ENCODE measurements around the gene MBD5. TPM values are rescaled to one million over a fixed set of nuclear protein-coding genes. Genes with fewer than 3 reads are reported as not detected.

The MBD5 gene
- total RNA-seq, 2 donors from 2014 or later, result 20.8 to 33.5 TPM

DNA sequence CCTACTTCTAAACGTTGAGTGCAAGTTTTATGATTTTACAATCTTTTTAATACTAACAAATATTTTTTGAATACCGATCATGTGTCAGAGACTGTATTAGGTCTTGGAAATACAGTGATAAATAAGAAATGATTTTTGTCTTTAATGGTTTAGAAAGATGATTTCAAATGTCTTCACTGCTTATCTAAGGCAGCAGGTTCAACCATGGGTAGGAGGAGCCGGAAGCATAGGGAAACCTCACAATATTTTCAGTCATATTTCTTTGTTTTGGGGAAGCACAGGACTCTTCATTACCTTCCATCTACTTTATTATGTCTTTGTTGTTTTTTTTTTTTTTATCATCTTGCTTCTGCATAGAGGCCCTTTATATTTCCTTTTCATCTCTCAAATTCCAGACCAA is 458.5 kb downstream of the MBD5 start:
- Histone ChIP-seq H3K9me3 (no peaks in the 10 kb centered on the region), H3K4me1 (no peaks in the 10 kb centered on the region), H3K27me3 (no peaks in the 10 kb centered on the region), H3K4me3 (no peak overlapping the region), H3K27ac (no peak overlapping the region), H3K36me3 (replicated peaks in 1 of 2; ENCODE audit: insufficient read depth in 1 of 2, low read depth in 2 of 2) (no peaks in the 10 kb centered on the region)
- TF ChIP-seq, protein P1, sequence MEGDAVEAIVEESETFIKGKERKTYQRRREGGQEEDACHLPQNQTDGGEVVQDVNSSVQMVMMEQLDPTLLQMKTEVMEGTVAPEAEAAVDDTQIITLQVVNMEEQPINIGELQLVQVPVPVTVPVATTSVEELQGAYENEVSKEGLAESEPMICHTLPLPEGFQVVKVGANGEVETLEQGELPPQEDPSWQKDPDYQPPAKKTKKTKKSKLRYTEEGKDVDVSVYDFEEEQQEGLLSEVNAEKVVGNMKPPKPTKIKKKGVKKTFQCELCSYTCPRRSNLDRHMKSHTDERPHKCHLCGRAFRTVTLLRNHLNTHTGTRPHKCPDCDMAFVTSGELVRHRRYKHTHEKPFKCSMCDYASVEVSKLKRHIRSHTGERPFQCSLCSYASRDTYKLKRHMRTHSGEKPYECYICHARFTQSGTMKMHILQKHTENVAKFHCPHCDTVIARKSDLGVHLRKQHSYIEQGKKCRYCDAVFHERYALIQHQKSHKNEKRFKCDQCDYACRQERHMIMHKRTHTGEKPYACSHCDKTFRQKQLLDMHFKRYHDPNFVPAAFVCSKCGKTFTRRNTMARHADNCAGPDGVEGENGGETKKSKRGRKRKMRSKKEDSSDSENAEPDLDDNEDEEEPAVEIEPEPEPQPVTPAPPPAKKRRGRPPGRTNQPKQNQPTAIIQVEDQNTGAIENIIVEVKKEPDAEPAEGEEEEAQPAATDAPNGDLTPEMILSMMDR (IDR thresholded peaks at IDR 0.05), result no peak
- TF ChIP-seq POLR2A (IDR thresholded peaks at IDR 0.05), result no peak
- DNase-seq (no peak), ATAC-seq (no peak)
- intact Hi-C loops (cut with DNase I), result no loop called here
- 74 to 82% methylated on average over 3 of the region's 3 CpGs for WGBS, 2 donors

DNA sequence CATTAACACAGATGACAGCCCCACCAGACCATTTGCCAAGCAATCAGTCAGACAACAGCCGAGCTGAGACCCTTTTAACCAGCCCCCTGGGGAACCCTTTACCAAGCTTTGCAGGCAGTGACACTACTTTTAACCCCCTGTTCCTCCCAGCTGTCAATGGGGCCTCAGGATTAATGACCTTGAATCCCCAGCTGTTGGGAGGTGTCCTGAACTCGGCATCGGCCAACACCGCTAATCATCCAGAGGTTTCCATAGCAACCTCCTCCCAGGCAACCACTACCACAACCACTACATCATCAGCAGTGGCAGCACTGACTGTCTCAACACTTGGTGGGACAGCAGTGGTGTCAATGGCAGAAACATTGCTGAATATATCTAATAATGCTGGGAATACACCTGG is 462.8 kb downstream of the MBD5 start:
- ATAC-seq (no peak), DNase-seq (no peak)
- 51 to 60% methylated on average over 4 of the region's 4 CpGs for WGBS, 2 donors
- intact Hi-C loops (cut with DNase I), result no loop called here
- TF ChIP-seq POLR2A (IDR thresholded peaks at IDR 0.05), result no peak
- TF ChIP-seq, protein P1 (IDR thresholded peaks at IDR 0.05), result no peak
- no peaks in the 10 kb centered on the region for H3K27me3 ChIP-seq
- no peaks in the 10 kb centered on the region for H3K9me3 ChIP-seq
- no peak overlapping the region for H3K4me3 ChIP-seq
- no peaks in the 10 kb centered on the region for H3K4me1 ChIP-seq
- H3K36me3 ChIP-seq (replicated peaks in 1 of 2; ENCODE audit: insufficient read depth in 1 of 2, low read depth in 2 of 2), result no peaks in the 10 kb centered on the region
- H3K27ac ChIP-seq, result no peak overlapping the region

DNA sequence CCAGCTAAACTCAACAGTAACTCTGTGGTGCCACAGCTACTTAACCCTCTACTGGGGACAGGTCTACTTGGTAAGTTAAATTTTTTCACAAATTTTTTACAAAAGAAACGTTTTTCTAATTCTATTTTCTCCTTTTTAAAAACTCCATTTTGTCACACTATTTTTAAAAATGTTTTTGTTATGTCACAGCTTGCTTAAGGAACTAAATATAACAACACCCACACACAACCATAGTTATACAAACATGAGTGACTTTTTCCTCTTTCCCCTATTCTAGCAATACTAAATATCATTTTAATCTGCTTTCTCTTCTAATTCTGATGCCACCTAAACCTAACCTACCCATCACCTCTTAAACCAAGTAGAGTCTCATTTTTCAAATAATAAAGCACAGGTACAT is 463.2 kb downstream of the MBD5 start:
- no peak for TF ChIP-seq POLR2A (IDR thresholded peaks at IDR 0.05)
- TF ChIP-seq, protein P1 (IDR thresholded peaks at IDR 0.05), result no peak
- no peaks in the 10 kb centered on the region for H3K27me3 ChIP-seq
- H3K36me3 ChIP-seq (replicated peaks in 1 of 2; ENCODE audit: insufficient read depth in 1 of 2, low read depth in 2 of 2), result no peaks in the 10 kb centered on the region
- ATAC-seq, result no peak
- H3K4me3 ChIP-seq, result no peak overlapping the region
- H3K27ac ChIP-seq, result no peak overlapping the region
- WGBS, 2 donors, result 13 to 24% methylated on average over 1 of the region's 1 CpG
- H3K9me3 ChIP-seq, result no peaks in the 10 kb centered on the region
- H3K4me1 ChIP-seq, result no peaks in the 10 kb centered on the region
- intact Hi-C loops (cut with DNase I), result no loop called here
- DNase-seq, result no peak

DNA sequence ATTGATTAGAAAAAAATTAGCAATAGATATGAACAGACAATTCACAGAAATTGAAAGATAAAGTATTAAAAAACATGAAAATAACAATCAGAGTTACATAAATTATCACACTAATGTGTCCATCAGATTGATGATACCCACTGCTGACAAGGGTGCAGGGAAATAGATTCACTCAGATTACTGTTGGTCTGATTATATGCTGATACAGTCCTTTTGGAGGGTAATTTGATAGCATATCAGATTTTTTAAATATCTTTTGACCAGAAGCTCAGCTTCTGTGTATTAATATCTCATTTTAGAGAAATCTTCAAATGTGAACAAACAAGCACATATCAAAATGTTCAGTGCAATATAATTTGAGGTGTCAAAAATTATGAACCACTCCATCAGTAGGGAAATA is 465.8 kb downstream of the MBD5 start:
- TF ChIP-seq POLR2A (IDR thresholded peaks at IDR 0.05), result no peak
- TF ChIP-seq, protein P1 (IDR thresholded peaks at IDR 0.05), result no peak
- intact Hi-C loops (cut with DNase I), result no loop called here
- no peaks in the 10 kb centered on the region for H3K27me3 ChIP-seq

DNA sequence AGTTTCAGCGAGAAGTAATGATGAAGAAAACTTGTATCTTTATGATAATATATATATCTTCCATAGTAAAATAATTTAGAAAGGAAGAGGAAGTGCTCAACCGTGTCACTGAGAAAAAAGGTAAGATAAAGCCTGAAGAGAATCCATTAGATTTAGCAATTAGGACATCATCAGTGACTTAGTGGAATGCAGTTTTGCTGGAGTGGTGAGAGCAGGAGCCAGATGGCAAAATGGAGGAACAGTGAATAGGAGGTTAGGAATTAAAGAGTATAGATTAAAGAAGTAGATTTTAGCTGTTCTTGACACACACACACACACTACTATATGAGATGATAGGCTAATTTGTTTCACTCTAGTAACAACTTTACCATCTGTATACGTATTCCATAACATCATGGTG is 466.5 kb downstream of the MBD5 start:
- no peak for DNase-seq
- Histone ChIP-seq H3K27ac (no peak overlapping the region), H3K4me3 (no peak overlapping the region), H3K4me1 (no peaks in the 10 kb centered on the region), H3K9me3 (no peaks in the 10 kb centered on the region), H3K36me3 (replicated peaks in 1 of 2; ENCODE audit: insufficient read depth in 1 of 2, low read depth in 2 of 2) (no peaks in the 10 kb centered on the region), H3K27me3 (no peaks in the 10 kb centered on the region)
- 79 to 85% methylated on average over 3 of the region's 3 CpGs for WGBS, 2 donors
- no peak for TF ChIP-seq POLR2A (IDR thresholded peaks at IDR 0.05)
- TF ChIP-seq, protein P1 (IDR thresholded peaks at IDR 0.05), result no peak
- intact Hi-C loops (cut with DNase I), result no loop called here
- ATAC-seq, result no peak

More for the DNA sequence above, 465.8 kb downstream of the MBD5 start:
- no peak overlapping the region for H3K4me3 ChIP-seq
- H3K4me1 ChIP-seq, result no peaks in the 10 kb centered on the region
- DNase-seq (no peak), ATAC-seq (no peak)
- no peak overlapping the region for H3K27ac ChIP-seq
- H3K36me3 ChIP-seq (replicated peaks in 1 of 2; ENCODE audit: insufficient read depth in 1 of 2, low read depth in 2 of 2), result no peaks in the 10 kb centered on the region
- no peaks in the 10 kb centered on the region for H3K9me3 ChIP-seq
